Measurements from ENCODE around the gene ABR.

ABR gene

DNA sequence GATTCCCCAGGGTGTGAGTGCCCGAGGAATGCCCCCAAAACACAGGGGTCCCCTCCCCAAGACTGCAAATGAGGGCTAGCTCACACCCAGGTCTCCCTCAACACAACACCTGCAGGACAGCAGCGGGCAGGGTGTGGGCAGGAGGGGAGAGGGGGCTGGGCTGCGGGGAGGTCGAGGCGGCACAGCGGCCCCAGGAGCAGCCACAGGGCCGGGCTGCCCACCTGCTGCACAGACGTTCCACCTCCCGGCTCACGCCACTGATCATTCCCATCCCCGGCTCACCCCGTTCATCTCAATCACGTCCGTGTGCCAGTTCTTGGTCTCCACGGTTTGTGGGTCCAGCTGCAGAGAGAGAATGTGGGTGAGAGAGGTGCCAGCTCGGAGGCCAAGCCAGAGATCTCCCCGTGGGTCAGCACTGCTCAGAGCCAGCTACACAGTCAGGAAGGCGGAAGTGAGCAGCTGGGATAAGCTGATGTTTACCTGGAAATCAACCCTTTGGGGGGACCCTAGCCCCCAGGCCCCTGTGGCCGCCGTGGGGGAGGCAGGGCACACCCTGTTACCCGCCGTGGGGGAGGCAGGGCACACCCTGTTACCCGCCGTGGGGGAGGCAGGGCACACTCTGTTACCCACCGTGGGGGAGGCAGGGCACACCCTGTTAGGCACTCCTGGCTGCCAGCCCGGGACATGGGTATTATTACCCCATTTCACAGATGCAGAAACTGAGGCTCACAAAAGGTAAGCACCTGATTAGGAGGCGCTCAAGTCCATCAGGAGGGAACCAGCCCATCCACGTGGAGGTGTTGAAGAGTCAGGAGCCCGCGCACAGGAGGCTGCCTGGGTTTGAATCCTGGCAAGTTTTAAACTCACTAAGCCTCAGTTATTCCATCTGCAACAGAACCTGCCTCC is 166.7 kb downstream of the ABR start:
- no peak for TF ChIP-seq POLR2A (IDR thresholded peaks at IDR 0.05; ENCODE audit: low read depth, low read length)
- no peak for FAIRE-seq
- DNase-seq (ENCODE audit: insufficient read length, low spot score) = no peak

DNA sequence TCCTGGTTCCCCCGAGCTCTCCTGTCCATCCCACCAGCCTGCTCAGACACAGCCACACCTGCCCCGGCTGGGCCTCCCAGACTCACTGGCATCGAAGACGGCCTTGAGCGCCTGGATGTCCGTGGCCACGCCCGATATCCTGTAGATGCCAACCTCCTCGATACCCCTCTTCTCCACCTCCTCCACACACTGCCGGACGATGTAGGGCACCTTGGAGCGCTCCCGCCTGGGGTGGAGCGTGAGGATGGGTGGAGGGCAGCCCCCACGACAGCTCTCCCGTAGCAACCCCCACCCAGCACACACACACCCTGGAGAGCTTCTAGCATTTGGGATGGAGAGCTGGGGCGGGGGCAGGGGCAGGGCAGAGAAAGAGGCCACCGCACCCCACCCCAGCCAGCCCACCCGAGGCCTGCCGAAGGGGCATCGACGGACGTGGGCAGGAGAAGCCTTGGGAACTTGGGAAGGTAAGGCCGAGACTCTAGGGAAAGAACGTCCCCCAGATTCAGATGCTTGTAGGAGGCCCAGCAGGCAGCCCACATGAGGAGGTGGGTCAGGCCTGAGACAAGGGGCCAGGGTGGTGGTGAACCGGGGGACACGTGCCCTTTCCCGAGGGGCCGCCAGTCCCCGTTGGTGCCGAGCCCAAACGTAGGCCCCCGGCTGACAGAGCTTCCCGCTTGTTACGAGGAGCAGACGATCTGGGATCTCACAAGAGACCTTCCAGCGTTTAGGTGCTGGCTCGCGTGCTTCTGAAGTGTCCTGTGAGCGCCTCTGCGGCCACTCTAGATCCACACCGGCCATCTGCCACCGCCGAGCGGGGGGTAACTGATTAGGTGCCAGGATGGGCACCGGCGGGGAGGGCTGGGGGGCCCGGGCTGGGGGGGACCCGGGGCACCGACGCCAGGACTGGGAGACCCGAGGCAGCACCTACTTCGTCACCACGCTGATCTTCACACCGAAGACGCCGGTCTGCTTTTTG is 167.7 kb downstream of the ABR start:
- no peak for DNase-seq (ENCODE audit: insufficient read length, low spot score)
- no peak for FAIRE-seq
- TF ChIP-seq POLR2A (IDR thresholded peaks at IDR 0.05; ENCODE audit: low read depth, low read length) = no peak

DNA sequence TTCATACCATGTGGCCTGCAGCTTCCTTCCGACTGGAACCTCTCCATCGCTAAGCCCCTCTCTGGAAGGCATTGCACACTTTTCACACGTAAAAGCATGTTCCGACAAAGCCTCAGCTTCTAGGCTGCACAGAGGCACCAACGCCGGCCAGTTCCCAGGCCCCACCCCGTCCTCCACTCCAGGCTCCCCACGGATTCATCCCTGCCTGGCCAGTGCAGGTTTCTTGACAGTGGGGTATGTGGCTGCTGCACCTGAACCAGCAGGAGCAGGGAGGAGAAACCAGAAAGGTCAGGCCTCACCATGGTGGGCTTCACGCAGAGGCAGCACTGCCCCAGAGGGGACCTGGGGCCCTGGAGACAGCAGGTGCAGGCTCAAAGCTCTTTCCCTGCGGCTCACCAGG is 168.6 kb downstream of the ABR start:
- no peak for FAIRE-seq
- DNase-seq (ENCODE audit: insufficient read length, low spot score) = no peak
- TF ChIP-seq POLR2A (IDR thresholded peaks at IDR 0.05; ENCODE audit: low read depth, low read length) = no peak

DNA sequence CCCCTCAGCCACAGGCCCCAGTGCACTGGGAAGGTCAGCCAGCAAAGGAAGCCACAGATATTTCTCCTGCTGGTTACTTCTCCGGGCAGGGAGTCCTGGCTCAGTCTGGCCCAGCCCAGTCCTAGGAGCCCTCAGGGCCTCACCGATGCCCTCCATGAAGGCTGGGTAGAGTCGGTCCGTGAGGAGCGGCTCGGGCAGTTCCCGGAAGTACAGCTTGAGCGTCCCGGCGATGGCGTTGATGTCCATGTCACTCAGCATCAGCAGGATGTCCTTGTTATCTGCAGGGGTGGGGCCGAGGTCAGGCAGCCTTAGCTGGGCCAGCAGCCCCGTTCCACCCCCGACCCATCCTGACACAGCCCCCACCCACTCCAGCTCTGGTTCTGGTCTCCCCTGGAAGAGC is 169.2 kb downstream of the ABR start:
- TF ChIP-seq POLR2A (IDR thresholded peaks at IDR 0.05; ENCODE audit: low read depth, low read length) = no peak
- no peak for FAIRE-seq
- DNase-seq (ENCODE audit: insufficient read length, low spot score) = no peak

DNA sequence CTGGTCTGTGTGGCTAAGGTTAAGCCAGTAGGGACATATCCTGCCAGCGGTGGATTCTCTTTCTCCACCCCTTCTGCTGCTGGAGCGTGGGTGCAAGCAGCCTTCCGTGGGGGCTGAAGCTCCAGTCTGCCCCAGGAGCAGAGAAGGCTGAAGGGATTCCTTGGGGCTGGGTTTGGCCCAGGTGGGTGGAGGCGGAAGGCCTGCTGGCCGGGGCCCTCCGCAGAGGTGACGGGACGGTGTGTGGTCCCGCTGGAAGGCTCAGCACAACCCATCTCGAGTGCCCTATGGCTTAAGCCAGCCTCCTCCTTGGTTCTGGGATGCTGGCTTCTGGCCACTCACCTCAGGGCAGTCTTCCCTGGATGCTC is 169.7 kb downstream of the ABR start:
- no peak for FAIRE-seq
- no peak for DNase-seq (ENCODE audit: insufficient read length, low spot score)
- no peak for TF ChIP-seq POLR2A (IDR thresholded peaks at IDR 0.05; ENCODE audit: low read depth, low read length)

DNA sequence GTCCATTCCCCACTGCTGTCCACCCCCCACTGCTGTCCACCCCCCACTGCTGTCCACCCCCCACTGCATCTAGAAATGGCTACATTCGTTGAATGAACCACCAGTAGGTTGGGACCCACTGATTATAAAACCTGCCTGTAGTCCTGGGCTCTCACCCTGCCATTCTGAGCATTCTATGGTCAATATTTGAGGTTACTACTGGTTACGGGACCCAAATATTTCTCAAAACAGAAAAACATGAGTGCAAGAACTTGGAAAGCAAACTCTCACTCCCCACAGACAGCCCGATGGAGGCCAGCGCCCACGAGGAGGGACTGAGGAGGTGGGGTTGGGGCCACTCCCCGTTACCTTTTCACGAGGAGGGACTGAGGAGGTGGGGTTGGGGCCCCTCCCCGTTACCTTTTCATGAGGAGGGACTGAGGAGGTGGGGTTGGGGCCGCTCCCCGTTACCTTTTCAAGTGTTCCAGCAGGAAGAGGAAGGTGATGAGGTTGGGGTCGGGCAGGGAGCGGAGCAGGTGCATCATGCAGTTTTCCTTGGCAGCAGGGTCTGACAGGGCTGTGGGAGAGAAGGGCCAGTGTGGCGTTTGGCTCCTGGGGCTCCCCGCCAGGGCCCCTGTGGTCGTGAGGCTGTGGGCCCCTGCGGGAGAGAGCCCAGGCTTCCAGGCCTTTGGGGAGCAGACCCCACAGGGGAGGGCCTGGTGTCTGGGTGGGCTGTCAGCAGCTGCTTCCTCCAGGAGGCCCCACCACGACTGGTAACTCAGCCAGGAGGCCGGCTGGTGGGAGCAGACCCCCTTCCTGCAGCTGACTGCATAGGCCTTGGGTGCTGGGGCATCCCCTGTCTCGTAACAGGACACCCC is 170.3 kb downstream of the ABR start:
- no peak for DNase-seq (ENCODE audit: insufficient read length, low spot score)
- no peak for FAIRE-seq
- TF ChIP-seq POLR2A (IDR thresholded peaks at IDR 0.05; ENCODE audit: low read depth, low read length) = no peak

DNA sequence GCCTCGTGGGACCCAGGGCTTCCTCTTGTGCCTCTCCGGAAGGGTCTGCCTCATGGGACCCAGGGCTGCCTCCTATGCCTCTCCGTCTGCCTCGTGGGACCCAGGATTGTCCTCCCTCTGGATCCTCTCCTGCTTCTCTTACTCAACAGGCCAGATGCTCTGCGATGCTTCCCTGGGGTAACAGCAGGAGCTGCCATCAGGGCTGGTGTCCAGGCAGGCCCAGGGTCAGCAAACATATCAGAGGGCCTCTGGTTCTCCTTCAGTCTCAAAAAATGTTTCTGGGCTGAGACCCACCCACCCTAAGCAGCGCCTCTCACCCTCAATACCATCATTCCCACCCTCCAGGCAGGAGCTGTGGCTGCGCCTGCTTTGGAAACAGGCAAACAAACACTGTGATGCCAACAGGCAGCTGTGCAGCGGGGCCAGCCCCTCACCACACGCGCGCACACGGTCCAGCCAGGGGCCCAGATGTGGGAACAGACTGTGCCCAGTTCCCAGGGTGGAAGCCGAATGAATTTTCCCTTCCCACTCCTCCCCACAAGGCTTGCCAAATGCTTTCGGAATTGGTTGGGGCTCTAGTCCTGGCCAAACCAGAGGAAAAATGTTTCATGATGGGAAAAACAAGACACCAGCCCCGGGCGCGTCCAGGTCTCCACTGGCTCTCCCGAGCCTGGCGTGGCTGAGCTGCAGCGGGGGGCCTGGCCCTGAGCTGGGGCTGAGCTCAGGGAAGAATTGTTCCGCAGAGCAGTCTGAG is 171.6 kb downstream of the ABR start:
- TF ChIP-seq POLR2A (IDR thresholded peaks at IDR 0.05; ENCODE audit: low read depth, low read length) = no peak
- no peak for FAIRE-seq
- no peak for DNase-seq (ENCODE audit: insufficient read length, low spot score)

DNA sequence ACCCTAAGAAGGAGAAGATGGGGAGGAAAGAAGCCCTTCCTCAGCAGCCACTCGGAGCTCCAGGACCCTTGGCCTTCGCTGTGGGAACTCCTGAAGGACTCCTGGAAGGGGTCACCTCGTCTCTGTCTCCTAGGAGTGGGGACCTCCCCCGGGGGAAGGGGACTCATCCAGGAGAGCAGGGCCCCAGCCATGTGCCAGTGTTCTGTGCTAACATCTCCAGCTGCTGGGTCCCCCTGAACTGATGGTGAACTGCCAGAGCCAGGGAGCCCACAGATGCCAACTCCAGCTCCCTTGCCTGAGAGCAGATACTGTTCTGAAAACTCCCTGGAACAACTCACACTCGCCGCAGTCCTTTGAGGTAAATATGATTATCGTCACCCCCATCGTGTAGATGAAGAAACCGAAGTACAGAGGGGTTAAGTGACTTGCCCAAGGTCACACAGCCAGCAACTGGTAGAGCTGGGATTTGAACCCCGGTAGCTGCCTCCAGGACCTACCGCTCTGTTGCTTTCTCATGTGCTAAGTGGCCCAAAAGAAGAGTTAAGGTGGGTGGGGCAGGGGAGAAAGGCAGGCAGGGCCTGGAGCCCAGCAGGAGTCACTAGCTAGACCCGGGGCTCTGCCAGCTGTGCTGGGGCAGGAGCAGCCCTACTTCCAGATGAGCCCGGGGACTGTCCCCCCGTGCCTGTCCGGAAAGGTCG is 172.3 kb downstream of the ABR start:
- no peak for TF ChIP-seq POLR2A (IDR thresholded peaks at IDR 0.05; ENCODE audit: low read depth, low read length)
- FAIRE-seq = no peak
- no peak for DNase-seq (ENCODE audit: insufficient read length, low spot score)

DNA sequence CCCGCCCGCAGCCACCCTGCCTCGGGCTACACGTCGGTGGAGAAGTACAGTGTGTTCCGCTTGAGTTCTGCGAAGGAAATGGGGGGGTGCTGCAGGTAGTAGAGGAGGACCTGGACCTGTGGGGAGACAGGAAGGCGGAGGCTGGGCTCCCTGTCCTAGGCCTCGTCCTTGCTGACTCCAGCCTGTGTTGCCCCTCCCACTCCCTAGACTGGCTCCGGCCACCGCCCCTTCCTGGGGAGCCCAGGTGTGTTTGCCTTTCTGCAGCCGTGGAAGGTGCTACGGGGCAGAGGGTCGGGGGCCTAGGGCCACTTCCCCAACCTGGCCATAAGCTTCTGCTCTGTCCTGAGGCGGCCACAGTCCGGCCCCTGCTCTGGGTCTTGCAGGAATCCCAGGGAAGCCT is 173.7 kb downstream of the ABR start:
- no peak for TF ChIP-seq POLR2A (IDR thresholded peaks at IDR 0.05; ENCODE audit: low read depth, low read length)
- no peak for FAIRE-seq
- no peak for DNase-seq (ENCODE audit: insufficient read length, low spot score)

DNA sequence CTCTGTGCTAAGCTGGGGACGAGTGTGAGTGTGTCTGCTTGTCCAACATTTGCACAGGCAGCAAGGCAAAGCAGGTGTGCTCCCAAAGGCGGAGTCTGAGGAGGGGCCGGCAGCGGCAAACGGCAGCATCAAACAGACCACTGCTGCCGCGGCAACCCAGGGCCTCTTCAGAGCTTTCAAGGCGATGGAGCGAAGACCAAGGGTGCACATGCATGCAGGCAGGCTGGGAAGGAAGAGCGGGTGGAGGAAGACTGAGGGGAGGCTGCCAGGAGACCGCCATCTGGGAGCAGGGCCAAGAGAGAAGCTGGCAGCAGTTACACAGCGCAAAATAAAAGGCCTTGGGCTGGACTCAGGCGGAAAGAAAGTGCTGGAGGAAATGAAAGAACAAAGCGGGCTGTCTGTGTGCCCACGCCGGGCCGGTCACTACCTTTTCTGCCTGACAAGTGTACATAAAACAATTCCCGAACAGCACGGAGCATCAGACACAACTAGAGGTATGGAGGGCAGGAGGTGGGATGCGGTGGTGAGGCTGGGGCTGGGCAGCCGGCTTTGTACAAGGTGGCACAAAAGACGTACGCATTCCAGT is 174.3 kb downstream of the ABR start:
- FAIRE-seq (no peak), DNase-seq (ENCODE audit: insufficient read length, low spot score) (no peak)
- no peak for TF ChIP-seq POLR2A (IDR thresholded peaks at IDR 0.05; ENCODE audit: low read depth, low read length)

DNA sequence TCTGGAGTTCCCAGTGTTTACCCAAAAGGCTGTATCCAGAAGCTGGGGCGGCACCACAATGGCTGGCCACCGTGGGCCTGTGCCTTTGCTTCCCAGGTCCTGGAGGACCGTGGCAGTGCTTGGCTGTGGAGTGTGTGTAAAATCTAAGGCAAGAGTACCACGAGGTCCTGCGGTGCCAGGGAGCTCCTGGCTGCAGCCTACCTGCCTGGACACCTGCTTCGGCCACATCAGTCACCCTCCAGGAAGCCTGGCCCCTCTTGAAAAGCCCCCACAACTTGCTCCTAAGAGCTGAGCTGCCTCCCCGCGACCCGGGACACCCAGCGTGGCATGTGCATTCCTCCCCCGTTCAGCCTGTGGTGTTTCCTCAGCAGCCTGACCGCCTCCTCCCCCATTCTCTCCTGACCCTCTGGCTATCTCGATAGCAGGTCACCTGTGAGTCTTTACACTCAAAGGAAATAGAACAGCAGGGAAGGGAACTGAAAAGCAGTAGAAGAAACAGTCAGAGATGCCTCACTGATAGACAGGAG is 174.9 kb downstream of the ABR start:
- FAIRE-seq (no peak), DNase-seq (ENCODE audit: insufficient read length, low spot score) (no peak)
- TF ChIP-seq POLR2A (IDR thresholded peaks at IDR 0.05; ENCODE audit: low read depth, low read length) = no peak

Data from H54 (cell line).